ENCODE data around the gene SLC36A3. TPM values are rescaled to one million over a fixed set of nuclear protein-coding genes. Genes with fewer than 3 reads are reported as not detected.
A peak's percentile ranks its signal among the peaks of the same experiment; 100 is the strongest.

SLC36A3 gene
- total RNA-seq, 4 donors from 2014 or later = not detected

DNA sequence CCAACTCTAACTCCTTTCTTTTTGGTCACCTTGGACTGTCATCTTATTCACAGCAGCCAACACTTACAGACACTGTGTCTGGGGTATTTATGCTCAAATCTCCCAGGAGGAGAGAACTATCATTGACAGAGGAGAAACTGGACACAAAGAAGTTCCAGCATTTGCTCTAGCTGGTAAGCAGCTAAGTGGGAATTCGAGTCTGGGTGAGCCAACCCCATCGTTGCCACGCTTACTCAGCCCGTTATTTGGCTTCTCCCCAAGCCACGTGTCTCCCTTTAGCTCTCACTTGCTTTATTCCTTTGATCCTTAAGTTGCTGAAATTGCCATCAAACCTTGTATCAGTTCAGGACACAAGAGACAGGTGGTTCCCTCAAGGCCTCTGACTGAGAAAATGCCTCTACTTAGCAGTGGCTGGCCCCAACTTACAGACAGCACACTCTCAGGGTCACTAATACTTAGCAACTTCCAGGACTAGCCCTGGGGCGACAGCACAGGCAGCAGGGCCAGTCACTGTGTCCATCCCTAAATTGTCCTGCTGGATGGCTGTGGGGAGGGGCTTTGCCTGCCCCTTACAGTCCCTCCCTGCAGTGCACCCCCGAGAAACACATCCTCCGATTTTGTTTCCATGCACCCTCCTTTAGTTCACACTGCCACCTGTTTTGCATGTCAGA, 42.4 kb upstream of the SLC36A3 start:
- intact Hi-C loops (cut with DNase I) = no loop called here
- WGBS = 44% methylated on average over 8 of the region's 8 CpGs
- no peaks in the 10 kb centered on the region for H3K9me3 ChIP-seq

DNA sequence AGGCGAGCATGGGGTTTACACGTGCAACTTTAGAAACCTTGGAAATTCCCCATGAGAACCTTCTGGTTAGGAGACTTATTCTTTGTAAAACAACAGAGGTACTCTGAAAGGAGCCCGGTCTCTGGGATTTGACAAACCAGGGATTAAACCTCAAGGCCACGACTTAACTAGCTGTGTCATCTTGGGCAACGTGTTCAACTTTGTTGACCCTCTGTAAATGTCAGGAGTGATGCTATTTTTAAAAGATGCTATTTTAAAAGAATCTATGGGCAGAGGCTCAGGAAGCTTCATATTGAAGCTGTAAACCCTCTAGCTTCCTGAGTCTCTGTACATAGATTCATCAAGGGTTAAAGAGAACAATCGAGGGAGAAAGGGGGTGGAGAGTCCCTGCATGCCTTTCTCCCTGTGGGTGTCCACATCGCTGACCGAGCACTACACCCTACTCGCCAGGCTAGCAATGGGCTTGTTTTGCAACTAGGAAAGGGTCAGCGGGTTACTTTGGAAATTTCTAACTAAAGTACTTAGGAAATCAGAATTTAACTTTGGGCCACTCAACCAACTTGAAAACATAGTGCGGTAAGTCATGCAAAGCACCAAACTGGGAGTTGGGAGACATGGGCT, 41.7 kb upstream of the SLC36A3 start:
- 53% methylated on average over 11 of the region's 11 CpGs for WGBS
- no peaks in the 10 kb centered on the region for H3K36me3 ChIP-seq
- intact Hi-C loops (cut with DNase I) = no loop called here
- no peaks in the 10 kb centered on the region for H3K9me3 ChIP-seq
- H3K4me1 ChIP-seq = peaks cover 4 to 12% (median 10%) of the 10 kb centered on the region in 4 donors
- TF ChIP-seq EP300 (IDR thresholded peaks at IDR 0.05) = no peak
- no peak for TF ChIP-seq POLR2AphosphoS5 (IDR thresholded peaks at IDR 0.05)
- TF ChIP-seq POLR2A (IDR thresholded peaks at IDR 0.05; ENCODE audit: low read depth) = no peak
- TF ChIP-seq, protein P1, sequence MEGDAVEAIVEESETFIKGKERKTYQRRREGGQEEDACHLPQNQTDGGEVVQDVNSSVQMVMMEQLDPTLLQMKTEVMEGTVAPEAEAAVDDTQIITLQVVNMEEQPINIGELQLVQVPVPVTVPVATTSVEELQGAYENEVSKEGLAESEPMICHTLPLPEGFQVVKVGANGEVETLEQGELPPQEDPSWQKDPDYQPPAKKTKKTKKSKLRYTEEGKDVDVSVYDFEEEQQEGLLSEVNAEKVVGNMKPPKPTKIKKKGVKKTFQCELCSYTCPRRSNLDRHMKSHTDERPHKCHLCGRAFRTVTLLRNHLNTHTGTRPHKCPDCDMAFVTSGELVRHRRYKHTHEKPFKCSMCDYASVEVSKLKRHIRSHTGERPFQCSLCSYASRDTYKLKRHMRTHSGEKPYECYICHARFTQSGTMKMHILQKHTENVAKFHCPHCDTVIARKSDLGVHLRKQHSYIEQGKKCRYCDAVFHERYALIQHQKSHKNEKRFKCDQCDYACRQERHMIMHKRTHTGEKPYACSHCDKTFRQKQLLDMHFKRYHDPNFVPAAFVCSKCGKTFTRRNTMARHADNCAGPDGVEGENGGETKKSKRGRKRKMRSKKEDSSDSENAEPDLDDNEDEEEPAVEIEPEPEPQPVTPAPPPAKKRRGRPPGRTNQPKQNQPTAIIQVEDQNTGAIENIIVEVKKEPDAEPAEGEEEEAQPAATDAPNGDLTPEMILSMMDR (IDR thresholded peaks at IDR 0.05) = no peak
- H3K27ac ChIP-seq (replicated peaks in 1 of 4) = no peak overlapping the region
- DNase-seq (ENCODE audit: extremely low spot score) = no peak
- no peak overlapping the region for H3K4me3 ChIP-seq
- H3K27me3 ChIP-seq = peaks cover 0 to 4% (median 0%) of the 10 kb centered on the region in 4 donors

More for the DNA sequence above, 42.4 kb upstream of the SLC36A3 start:
- Histone ChIP-seq H3K27ac (replicated peaks in 1 of 4) (no peak overlapping the region), H3K27me3 (peaks cover 0 to 4% (median 0%) of the 10 kb centered on the region in 4 donors), H3K4me1 (peaks cover 4 to 12% (median 10%) of the 10 kb centered on the region in 4 donors), H3K4me3 (no peak overlapping the region), H3K36me3 (no peaks in the 10 kb centered on the region)
- DNase-seq (ENCODE audit: extremely low spot score) = peak; percentile 72
- TF ChIP-seq EP300 (IDR thresholded peaks at IDR 0.05) = no peak
- no peak for TF ChIP-seq POLR2AphosphoS5 (IDR thresholded peaks at IDR 0.05)
- no peak for TF ChIP-seq POLR2A (IDR thresholded peaks at IDR 0.05; ENCODE audit: low read depth)
- TF ChIP-seq, protein P1 (IDR thresholded peaks at IDR 0.05) = no peak

DNA sequence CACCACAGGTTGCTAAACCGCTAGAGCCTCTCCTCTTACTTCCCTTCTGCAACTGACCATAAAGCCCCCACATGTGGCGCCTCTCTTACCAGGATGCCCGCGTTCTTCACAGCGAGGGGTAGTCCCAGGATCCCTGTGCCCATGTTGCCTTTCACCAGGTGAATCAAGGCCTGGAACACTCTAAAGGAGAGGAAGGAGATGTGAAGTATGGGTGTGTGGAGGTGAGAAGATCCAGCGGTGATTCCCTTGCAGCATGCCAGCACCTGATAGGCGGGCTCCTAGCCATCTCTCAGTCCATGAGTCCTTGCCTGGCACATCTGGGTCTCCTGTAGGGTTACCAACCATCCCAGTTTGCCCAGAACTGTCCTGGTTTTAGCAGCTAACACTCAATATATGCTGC, 40.5 kb upstream of the SLC36A3 start:
- H3K4me3 ChIP-seq = no peak overlapping the region
- peak; percentile 78 for DNase-seq (ENCODE audit: extremely low spot score)
- H3K36me3 ChIP-seq = no peaks in the 10 kb centered on the region
- WGBS = 99% methylated on average over 7 of the region's 7 CpGs
- H3K27me3 ChIP-seq = peaks cover 0 to under 1% (median 0%) of the 10 kb centered on the region in 4 donors
- TF ChIP-seq POLR2AphosphoS5 (IDR thresholded peaks at IDR 0.05) (no peak), EP300 (IDR thresholded peaks at IDR 0.05) (no peak), POLR2A (IDR thresholded peaks at IDR 0.05; ENCODE audit: low read depth) (no peak)
- TF ChIP-seq, protein P1 (IDR thresholded peaks at IDR 0.05) = no peak
- intact Hi-C loops (cut with DNase I) = no loop called here
- H3K9me3 ChIP-seq = no peaks in the 10 kb centered on the region
- peaks cover 4 to 12% (median 10%) of the 10 kb centered on the region in 4 donors for H3K4me1 ChIP-seq
- no peak overlapping the region for H3K27ac ChIP-seq (replicated peaks in 1 of 4)

DNA sequence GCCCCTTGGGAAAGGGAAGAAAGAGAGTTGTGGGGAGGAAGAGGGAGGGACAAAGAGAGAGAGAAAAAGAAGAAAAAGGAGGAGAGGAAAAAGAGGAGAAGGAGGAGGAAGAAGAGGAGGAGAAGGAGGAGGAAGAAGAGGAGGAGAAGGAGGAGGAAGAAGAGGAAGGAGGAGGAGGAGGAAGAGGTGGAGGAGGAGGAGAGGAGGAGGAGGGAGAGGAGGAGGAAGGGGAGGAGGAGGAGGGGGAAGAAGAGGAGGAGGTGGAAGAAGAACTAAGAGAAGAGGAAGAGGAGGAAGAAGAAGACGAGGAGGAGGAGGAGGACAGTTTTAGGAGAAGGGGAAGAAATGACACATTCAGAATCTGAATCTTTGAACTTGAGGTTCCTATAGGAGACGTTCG, 36.4 kb upstream of the SLC36A3 start:
- no peak overlapping the region for H3K27ac ChIP-seq (replicated peaks in 1 of 4)
- no peaks in the 10 kb centered on the region for H3K36me3 ChIP-seq
- WGBS = 74% methylated on average over 3 of the region's 3 CpGs
- intact Hi-C loops (cut with DNase I) = no loop called here
- TF ChIP-seq, protein P1 (IDR thresholded peaks at IDR 0.05) = no peak
- no peak for TF ChIP-seq EP300 (IDR thresholded peaks at IDR 0.05)
- no peak for TF ChIP-seq POLR2AphosphoS5 (IDR thresholded peaks at IDR 0.05)
- TF ChIP-seq POLR2A (IDR thresholded peaks at IDR 0.05; ENCODE audit: low read depth) = no peak
- H3K4me1 ChIP-seq = peaks cover 0 to 3% (median under 1%) of the 10 kb centered on the region in 4 donors
- no peak overlapping the region for H3K4me3 ChIP-seq
- no peak for DNase-seq (ENCODE audit: extremely low spot score)
- H3K27me3 ChIP-seq = no peaks in the 10 kb centered on the region
- no peaks in the 10 kb centered on the region for H3K9me3 ChIP-seq
